Left hindlimb (tissue), 1 donor: Measurements from ENCODE around the gene NLRP6.
"Not testable (repeated sequence)": the region's sequence is repeated elsewhere in the genome, so short reads cannot be mapped to it uniquely, and the experiment has no call there.

Experiments
- DNase-seq: peaks from one replicate; pipeline ENCODE4 v3.0.0-alpha.2; 2018

Gene NLRP6

DNA sequence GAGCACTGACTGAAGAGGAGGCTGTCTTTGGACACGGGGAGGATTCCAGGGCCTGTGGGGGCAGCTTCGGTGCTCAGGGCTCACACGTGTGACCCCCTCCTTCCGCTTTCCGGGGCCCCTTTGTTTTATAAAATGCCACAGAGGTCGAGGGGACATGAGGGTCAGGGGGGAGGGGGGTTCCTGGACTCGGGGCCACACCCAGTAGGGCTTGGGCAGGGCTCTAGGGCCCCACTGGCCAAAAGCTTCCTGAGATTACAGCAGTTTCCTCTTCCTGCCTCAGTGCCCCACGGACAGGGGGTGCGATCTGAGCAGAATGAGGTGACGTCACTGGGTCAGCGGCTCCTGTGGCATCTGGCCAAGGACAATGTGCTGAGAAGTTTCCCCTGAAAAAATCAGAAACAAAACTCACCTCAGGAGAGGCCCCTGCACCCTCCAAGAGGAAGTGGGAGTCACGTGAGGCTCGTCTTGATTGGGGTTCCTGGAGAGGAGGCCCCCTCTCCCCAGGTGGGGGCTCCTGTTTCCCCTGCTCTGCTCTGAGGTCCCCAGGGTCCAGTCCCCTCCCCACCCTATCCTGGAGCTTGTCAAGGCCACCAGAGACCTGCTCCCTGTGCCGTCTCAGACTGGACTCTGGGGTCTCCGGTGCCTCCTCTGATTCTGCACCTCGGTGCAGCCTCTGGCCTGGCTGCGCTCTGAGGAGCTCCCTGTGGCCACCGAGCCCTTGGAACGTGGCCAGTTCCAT is 48.8 kb downstream of the NLRP6 start:
- DNase-seq: peak; percentile 70

DNA sequence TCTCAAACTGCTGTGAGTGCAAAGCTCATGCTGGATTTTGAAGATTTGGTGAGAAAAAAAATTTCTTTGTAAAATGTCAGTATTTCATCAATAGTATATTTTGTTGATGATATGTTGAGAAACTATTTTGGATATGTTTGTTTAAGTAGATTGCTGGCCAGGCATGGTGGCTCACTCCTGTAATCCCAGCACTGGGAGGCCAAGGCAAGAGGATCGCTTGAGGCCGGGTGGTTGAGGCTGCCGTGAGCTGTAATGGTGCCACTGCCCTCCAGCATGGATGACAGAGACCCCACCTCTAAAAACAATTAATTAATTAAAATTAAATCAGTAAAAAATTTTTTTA is 49.3 kb downstream of the NLRP6 start:
- DNase-seq: no peak

DNA sequence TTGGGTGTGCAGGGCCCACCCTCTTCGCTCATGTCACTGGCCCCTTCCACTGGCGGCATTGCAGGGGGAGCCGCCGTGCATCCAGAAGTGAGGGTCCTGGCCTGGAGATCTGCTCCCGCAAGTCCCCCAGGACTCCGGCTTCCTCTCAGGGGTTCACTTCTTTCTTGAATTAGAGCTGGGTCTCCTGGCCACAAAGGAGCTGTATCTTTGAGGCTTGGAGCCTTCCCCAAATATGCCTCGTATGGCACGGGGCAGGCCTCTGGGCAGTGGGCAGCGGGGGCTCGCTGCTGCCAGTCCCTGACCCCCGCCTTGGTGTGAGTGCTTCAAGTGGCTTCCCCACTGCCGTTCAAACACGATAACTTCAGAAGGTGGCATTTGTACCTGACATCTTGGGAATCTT is 49.8 kb downstream of the NLRP6 start:
- peak; percentile 19 for DNase-seq

DNA sequence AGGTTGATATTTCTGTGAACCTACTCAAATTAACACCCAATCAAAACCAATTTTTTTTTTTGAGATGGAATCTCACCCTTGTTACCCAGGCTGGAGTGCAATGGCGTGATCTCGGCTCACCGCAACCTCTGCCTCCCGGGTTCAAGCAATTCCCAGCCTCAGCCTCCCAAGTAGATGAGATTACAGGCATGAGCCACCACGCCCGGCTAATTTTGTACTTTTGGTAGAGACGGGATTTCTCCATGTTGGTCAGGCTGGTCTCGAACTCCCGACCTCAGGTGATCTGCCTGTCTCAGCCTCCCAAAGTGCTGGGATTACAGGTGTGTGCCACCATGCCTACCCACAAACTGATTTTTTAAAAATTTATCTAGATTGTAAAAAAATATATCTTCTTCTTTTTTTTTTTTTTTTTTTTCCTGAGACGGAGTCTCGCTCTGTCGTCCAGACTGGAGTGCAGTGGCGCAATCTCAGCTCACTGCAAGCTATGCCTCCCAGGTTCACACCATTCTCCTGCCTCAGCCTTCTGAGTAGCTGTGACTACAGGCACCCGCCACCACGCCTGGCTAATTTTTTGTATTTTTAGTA is 50.4 kb downstream of the NLRP6 start:
- not testable (repeated sequence) for DNase-seq

DNA sequence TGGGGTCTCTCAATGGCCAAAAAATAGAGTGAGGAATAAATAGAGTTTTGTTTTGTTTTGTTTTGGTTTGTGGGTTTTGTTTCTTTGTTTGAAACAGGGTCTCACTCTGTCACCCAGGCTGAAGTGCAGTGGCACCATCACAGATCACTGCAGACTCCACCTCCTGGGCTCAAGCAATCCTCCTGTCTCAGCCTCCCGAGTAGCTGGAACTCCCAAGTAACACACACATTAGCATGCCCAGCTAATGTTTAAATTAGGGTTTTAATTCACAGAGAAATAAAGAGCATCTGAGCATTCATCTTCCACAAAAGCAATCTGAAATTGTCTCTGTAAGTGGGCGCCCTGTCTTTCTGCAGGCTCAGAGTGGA is 51.7 kb downstream of the NLRP6 start:
- no peak for DNase-seq

DNA sequence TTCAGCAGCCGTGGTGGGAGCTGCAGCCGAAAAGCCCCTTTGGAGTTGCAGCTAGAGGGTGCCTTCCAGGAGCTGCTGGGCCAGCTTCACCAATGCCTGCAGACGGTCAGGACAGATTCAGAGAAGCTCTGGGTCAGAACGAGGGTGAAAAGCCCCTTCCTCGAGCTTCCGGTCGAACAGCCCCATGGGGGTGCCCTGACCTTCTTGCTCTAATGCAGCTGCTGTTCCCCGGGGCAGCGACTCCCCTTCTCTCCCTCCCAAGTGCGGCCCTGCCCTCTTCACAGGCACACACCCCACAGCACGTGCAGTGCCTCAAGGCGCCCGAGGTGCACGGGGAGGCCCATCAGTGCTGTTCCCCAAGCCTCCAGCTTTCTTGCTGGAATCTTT is 52.1 kb downstream of the NLRP6 start:
- DNase-seq: no peak

DNA sequence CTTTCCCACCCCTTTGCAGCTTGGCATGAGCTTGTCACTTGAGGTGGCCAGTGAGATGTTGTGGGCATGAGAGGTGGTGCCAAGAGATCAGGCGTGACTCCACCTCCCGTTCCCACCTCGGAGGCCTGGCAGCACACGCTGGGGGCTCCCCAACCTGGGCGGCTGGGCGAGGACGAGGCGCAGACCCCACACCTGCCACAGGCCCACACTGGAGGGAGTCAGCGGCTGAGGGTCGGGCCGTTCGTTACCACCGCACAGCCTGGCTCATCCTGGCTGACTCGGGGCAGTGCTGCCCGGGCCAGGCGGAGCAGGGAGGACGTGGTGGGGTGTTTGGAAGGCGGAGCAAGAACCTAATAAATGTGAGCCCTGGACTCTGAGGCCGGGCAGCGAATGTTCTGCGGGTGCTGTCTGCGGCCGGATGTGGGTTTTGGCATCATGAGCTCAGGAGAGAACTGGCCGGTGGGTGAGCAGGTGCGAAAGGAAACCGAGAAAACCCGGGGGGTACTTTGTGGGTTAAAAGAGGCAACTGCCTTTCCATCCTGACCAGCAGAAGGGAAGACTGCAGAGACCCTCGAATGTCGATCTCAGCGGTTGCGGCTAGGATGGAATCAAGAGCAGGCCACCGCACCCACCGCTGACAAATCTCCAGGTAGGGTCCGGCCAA is 52.6 kb downstream of the NLRP6 start:
- no peak for DNase-seq

DNA sequence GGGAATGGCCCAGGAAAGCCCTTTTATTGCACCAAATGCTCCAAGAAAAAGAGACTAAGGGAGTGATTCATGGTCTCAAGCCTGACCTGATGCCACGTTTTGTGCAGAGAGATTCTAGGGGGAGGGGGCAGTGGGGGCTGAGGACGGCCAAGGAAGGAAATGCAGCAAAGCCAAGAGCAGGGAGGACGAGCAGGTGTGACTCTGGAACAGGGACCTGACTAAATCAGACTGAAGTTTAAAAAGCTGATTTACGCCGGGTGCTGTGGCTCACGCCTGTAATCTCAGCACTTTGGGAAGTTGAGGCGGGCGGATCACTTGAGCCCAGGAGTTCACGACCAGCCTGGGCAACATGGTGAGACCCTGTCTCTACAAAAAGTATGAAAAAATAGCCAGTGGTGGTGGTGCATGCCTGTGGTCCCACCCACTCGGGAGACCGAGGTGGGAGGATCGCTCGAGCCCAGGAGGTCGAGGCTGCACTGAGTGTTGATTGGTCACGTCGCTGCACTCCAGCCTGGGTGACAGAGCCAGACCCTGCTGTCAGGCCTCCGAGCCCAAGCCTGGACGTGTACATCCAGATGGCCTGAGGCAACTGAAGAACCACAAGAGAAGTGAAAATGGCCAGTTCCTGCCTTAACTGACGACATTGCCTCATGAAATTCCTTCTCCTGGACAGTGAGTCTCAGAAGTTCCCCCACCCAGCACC is 53.3 kb downstream of the NLRP6 start:
- peak; percentile 24 for DNase-seq

DNA sequence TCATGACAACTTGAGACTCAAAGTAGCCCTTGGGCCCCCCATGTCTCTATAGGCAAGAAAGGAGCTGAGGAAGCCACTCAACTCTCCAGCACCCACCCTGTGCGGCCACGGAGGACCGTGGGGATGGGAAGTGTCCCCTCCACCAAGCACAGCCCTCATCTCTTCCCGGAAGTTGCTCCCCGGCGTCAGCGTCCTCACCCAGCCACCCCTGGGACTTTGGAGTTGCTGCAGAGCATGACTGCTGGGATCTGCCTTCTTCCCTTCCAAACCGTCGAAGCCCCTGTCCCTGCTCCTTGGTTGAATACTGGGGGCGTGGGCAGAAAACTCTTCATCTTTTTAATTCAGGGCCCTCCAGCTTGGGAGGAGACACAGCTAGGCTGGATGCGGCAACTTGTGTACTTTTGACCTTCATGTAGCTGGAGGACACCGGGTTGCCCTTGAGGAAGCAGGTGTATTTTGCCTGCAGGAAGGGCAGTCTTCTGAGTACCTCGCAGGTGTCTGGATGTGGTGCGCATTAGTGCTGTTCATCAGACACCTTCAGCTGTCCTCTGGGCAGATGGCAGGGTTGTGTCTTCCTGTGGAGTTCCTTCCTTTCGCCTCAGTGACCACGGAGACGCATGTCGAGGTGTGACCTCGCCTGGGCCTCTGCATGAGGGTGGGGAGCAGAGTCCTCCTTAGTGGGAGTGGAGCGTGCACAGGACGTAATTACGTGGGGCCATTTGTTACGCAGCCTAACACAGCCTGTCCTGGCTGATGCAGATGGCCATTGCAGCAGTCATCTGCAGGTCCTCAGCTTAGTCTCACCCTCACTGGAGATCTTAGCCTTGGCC is 54.7 kb downstream of the NLRP6 start:
- no peak for DNase-seq

DNA sequence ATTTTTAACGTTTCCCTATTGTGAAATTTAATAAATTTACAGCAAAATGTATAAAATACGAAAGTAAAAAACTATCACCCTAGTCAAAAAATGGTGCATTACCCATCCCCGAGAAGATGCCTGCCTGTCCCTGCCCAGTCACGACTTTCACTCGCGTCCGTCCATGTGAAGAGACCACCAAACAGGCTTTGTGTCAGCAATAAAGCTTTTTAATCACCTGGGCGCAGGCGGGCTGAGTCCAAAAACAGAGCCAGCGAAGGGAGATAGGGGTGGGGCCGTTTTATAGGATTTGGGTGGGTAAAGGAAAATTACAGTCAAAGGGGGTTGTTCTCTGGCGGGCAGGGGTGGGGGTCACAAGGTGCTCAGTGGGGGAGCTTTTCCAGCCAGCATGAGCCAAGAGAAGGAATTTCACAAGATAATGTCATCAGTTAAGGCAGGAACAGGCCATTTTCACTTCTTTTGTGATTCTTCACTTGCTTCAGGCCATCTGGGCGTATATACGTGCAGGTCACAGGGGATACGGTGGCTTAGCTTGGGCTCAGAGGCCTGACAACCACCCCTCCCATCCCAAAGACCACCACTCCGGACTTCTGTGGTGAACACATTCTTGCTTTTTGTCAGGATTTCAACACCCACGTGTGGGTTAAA is 55.5 kb downstream of the NLRP6 start:
- not testable (repeated sequence) for DNase-seq

DNA sequence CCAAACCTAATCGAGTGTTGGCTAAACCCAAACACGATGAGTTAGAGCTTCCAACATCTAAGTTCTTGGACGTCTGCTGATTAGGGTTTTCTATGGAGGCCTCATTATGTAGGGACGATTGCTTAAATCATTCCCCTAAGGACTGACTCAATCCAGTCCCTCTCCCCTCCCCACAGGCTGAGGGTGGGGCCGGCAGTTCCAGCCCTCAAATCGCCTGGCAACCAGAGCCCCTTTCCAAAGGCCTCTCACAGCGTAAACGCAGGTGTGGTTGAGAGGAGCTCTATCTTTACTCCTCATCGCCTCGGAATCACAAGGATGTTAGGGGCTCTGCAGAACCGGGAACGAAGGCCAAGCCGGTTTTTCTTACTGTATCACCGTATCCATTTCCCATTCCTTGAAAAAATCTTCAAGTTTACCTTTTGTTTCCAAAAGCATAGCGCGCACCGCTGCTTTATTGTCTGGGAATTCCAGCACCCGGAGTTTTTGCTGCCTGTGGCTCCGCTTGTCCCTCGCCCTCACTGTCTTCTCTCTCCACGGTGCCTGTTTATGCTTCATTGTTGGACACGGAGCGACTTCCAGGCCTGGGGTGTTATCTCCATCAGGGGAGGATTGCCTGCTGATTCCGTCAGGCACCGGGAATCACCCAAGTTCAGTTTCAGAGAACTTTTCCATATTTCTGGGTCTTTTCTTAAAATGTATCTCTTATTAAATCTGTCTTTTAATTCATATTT is 56.2 kb downstream of the NLRP6 start:
- peak; percentile 48 for DNase-seq
